GM19099 (cell line): Measurements from ENCODE around the gene CGA.

Experiments used
- POLR2A ChIP-seq: IDR thresholded peaks from 3 replicates; pipeline ENCODE4 v1.6.1; 2011; ENCODE audit warnings: low read depth; ENCODE audit not compliant: insufficient read length; ENCODE audit errors: extremely low read depth

CGA gene

DNA sequence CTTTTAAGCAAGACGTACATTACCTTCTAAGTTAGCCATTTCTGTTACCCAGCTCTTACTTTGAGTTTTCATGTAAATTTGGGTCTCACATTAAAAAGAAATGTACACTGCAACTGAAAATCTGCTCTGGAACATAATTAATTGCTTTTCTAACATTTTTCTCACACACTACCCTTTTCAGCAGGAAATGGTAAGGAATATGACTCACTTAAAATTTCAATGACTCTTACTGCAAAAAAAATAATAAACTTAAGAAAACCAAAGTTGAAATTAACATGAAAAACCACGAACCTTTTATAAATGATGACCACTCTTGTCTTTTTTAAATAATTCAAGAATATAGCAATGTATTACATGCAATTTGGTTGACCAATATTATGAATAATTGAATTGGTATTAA, 1.3 kb downstream of the CGA start:
- TF ChIP-seq POLR2A, result no peak

DNA sequence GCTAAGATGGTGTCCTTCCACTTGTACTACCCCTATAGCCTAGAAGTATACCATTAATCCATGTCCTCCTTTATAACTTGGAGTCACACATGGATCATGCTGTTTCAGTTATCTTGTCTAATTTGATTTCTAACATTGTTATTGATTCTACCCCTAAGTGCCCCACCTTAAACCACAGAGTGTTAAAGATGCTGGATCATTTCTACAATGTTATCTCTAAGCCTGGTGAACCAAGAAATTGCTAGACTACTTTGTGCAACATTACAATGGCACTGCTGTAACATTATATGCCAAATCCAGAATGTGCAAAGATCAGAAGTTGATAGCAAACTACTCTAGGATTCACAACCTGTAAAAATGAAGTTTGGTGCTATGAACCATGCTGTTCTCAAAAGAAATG, 1.7 kb downstream of the CGA start:
- no peak for TF ChIP-seq POLR2A

- no peak for TF ChIP-seq POLR2A
These were observed 2.5 kb downstream of the CGA start for GRCh38 chr6:87092435-87092834.

DNA sequence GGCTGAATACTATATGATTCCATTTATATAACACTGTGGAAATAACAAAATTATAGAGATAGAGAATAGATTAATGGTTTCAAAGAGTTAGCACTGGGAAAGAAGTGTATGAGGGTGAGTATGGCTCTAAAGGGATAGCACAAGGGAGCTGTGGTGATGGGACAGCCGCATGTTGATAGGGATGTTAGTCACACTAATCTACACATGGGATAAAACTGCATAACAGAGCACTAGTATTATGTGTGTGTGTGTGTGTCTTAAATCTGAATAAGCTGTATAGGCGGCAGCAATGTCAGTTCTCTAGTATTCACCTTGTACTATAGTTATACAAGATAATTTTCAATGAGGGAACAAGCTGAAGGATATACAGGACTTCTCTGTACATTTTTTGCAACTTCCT, 5.8 kb downstream of the CGA start:
- no peak for TF ChIP-seq POLR2A

DNA sequence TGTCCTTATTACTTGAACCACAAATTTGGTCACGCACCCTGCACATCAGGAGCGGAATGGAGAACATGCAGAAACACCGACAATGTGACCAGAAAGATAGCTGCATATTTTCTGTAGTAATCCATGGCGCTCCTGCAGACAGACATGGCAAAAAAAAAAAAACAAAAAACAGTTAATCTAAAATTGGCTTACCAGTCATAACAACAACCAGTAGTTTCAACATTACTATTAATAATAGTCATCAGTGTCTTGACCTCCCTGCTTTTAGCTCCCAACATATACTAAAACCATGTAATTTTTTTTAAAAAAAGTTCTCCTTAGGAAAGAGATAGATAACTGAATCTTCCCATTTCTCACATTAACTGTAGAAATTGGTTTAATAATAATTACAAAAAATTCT, 6.8 kb downstream of the CGA start:
- no peak for TF ChIP-seq POLR2A

- no peak for TF ChIP-seq POLR2A
These were observed 12.7 kb downstream of the CGA start for GRCh38 chr6:87082160-87082721.

GRCh38 chr6:87078983-87079616, 15.8 kb downstream of the CGA start:
- TF ChIP-seq POLR2A, result no peak

GRCh38 chr6:87075168-87075567, 19.7 kb downstream of the CGA start:
- TF ChIP-seq POLR2A, result no peak

- TF ChIP-seq POLR2A, result no peak
These were observed 20.7 kb downstream of the CGA start for GRCh38 chr6:87074101-87074621.

GRCh38 chr6:87071683-87072082, 23.2 kb downstream of the CGA start:
- no peak for TF ChIP-seq POLR2A

DNA sequence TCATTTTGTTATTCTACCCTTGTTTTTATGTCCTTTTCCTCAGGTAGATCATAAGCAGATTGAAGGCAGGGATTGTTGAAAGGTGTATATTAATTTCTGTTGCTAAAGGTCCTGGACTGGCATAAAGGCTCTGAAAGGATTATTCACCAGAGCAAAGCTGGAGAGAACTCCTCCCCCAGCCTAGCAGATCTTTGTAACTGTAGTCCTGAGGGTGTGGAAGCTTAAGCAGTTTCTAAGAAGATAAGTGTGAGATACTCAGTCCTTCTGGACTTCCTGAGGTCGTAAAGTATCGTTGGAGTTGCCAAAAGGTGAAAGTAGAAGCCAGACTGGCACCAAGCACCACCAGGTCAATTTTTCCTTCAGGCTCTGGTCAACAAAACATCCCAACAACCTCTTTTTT, 24.2 kb downstream of the CGA start:
- TF ChIP-seq POLR2A, result no peak

DNA sequence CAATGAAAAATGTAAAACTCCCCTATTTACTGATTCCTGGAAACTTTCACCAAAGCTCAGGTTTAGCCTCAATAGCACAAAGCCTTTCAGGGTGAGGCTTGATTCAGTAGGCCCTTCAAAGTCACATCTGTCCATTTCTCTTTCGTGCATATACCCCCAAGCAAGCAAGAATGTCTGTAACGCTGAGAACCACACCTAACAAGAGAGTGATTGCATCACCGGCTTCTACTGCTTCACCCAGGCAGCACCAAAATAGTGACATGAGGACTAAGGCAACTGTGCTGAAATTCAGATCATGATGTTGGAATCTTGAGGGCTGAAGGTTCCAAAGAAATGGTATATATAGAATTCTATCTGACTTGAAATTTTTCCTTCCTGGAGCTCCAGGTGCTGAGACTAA, 26.1 kb downstream of the CGA start:
- no peak for TF ChIP-seq POLR2A

DNA sequence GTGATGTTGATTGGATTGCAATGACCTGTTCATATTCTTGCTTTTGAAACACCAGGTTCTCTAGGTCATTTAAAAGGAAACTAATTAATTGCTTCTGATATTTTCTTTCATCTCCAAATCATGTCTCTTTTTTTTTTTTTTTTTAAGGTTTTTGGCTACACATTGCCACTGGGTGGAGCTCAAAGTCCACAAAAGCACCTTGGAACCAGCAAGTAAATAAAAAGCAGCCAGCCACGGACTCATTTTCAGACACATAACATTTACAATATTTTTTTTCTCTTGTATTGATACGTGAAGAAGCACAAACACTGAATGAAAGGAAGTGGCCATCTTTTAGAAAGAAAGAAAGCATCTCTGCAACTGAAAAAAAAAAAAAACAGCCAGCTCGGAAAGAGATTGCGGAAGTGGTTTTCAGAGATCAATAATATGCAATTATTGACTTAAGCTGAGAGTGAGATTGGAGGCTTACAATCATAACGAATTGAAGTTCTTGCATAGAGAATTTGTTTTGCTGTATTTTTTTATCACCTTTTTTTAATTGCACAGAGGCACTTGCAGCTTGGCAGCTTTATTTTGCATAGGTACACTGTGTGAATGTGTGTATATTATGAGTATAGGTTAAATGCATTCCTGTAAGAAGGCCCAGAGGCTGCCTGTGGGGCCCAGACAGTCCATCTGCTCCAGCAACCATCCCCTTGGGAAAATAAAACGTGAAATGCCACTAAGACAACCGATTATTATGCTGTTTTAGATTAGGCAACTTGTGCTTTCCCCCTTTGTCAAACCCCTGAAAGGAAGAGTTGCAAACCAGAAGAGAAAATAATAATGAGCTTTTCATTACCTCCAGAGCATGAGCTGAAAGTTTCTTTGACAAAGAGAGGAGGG, 28.2 kb downstream of the CGA start:
- no peak for TF ChIP-seq POLR2A

DNA sequence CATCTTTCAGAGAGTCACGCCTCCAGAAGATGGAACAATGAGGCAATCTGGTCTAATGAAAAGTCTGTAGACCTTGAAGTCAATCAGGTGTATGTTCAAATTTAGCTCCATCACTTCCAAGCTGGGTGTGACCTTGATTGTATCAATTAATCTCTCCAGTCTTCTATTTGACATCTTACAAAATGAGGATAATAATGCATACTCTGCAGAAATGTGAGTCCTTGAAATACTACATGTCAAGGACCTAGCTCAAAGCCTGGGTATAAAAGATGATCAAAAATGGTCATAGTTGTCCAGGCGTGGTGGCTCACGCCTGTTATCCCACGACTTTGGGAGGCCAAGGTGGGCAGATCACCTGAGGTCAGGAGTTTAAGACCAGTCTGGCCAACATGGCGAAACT, 29.8 kb downstream of the CGA start:
- no peak for TF ChIP-seq POLR2A

GRCh38 chr6:87059943-87060342, 35.0 kb downstream of the CGA start:
- no peak for TF ChIP-seq POLR2A
